AG09309 (cell line): ENCODE data around the gene F13B.
"Not testable (repeated sequence)": the region's sequence is repeated elsewhere in the genome, so short reads cannot be mapped to it uniquely, and the experiment has no call there.

Source experiments
- DNase-seq: peaks from one replicate; pipeline ENCODE4 v3.0.0-alpha.2; 2010; ENCODE audit warnings: low read depth
- H3K4me3 ChIP-seq: 2 replicates; pipeline ENCODE4 v1.5.1; 2011; ENCODE audit warnings: mild to moderate bottlenecking, low read depth, low read length, moderate library complexity; ENCODE audit not compliant: control insufficient read depth
- TF ChIP-seq, protein P1 (sequence below): IDR thresholded peaks from 2 replicates; pipeline ENCODE4 v1.5.1; 2011; ENCODE audit warnings: mild to moderate bottlenecking, low read depth, low read length, inconsistent platforms; ENCODE audit not compliant: insufficient read depth, control insufficient read depth; ENCODE audit errors: missing control alignments

The F13B gene

GRCh38 chr1:197008861-197009260 lies 58.2 kb downstream of the F13B start:
- TF ChIP-seq, protein P1, sequence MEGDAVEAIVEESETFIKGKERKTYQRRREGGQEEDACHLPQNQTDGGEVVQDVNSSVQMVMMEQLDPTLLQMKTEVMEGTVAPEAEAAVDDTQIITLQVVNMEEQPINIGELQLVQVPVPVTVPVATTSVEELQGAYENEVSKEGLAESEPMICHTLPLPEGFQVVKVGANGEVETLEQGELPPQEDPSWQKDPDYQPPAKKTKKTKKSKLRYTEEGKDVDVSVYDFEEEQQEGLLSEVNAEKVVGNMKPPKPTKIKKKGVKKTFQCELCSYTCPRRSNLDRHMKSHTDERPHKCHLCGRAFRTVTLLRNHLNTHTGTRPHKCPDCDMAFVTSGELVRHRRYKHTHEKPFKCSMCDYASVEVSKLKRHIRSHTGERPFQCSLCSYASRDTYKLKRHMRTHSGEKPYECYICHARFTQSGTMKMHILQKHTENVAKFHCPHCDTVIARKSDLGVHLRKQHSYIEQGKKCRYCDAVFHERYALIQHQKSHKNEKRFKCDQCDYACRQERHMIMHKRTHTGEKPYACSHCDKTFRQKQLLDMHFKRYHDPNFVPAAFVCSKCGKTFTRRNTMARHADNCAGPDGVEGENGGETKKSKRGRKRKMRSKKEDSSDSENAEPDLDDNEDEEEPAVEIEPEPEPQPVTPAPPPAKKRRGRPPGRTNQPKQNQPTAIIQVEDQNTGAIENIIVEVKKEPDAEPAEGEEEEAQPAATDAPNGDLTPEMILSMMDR: no peak
- DNase-seq: no peak

DNA sequence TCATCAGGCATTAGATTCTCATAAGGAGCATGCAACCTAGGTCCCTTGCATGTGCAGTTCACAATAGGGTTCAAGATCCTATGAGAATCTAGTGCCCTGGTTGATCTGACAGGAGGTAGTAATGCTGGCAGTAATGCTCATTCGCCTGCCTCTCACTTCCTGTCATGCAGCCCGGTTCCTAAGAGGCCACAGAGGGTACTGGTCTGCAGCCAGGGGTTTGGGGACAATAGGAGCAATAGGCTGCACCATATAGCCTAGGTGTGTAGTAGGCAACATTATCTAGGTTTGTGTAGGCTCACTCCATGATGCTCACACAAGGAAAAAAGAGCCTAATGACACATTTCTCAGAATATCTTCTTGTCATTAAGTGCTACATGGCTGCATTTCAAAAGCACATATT lies 63.9 kb downstream of the F13B start:
- no peak for DNase-seq
- H3K4me3 ChIP-seq: no peak overlapping the region
- TF ChIP-seq, protein P1: no peak

More at GRCh38 chr1:197008861-197009260, 58.2 kb downstream of the F13B start:
- H3K4me3 ChIP-seq: no peak overlapping the region

GRCh38 chr1:197001828-197002227 lies 65.2 kb downstream of the F13B start:
- no peak for DNase-seq
- H3K4me3 ChIP-seq: no peak overlapping the region
- TF ChIP-seq, protein P1: no peak

- H3K4me3 ChIP-seq: no peak overlapping the region
- TF ChIP-seq, protein P1: no peak
- DNase-seq: peak; percentile 46
Observed at GRCh38 chr1:196997423-196997822, 69.6 kb downstream of the F13B start.

DNA sequence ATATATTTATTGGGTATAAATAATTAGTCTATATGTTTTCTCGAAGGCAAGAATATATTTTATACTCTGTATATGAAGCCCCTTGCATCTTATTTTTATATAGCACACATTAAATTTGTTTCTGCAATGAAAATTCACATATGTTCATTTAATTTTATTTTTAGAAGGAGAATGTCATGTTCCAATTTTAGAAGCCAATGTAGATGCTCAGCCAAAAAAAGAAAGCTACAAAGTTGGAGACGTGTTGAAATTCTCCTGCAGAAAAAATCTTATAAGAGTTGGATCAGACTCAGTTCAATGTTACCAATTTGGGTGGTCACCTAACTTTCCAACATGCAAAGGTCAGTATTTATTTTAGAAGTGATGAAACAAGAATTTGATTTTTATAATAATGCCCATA lies 73.1 kb downstream of the F13B start:
- TF ChIP-seq, protein P1: no peak
- no peak overlapping the region for H3K4me3 ChIP-seq
- no peak for DNase-seq

- DNase-seq, H3K4me3 ChIP-seq: not testable (repeated sequence)
Observed at GRCh38 chr1:196991919-196992651, 75.0 kb downstream of the F13B start.
